Measurements from ENCODE around the gene EFHC2.
"Not testable (repeated sequence)": the region's sequence is repeated elsewhere in the genome, so short reads cannot be mapped to it uniquely, and the experiment has no call there.

EFHC2 gene

GRCh38 chrX:44291468-44292092 lies 51.9 kb downstream of the EFHC2 start:
- peak; percentile 17 for DNase-seq (ENCODE audit: low read depth)
- H3K9ac ChIP-seq (ENCODE audit: low read length) = no peak overlapping the region
- H3K9me3 ChIP-seq (ENCODE audit: control insufficient read depth, low read length) = peaks cover 3% of the 10 kb centered on the region
- no peaks in the 10 kb centered on the region for H3K36me3 ChIP-seq (ENCODE audit: control insufficient read depth, insufficient read depth, low read length, severe bottlenecking)
- no peaks in the 10 kb centered on the region for H3K27me3 ChIP-seq (replicated peaks; ENCODE audit: control insufficient read depth, insufficient read depth, low read length)
- no peak overlapping the region for H3K4me3 ChIP-seq (ENCODE audit: low read length)
- no peaks in the 10 kb centered on the region for H3K4me1 ChIP-seq (ENCODE audit: control insufficient read depth, insufficient read depth, low read length)

- DNase-seq (ENCODE audit: low read depth) = no peak
- H3K4me1 ChIP-seq (ENCODE audit: control insufficient read depth, insufficient read depth, low read length) = no peaks in the 10 kb centered on the region
- no peak overlapping the region for H3K4me3 ChIP-seq (ENCODE audit: low read length)
- H3K9me3 ChIP-seq (ENCODE audit: control insufficient read depth, low read length) = peaks cover 3% of the 10 kb centered on the region
- H3K27me3 ChIP-seq (replicated peaks; ENCODE audit: control insufficient read depth, insufficient read depth, low read length) = no peaks in the 10 kb centered on the region
- H3K9ac ChIP-seq (ENCODE audit: low read length) = no peak overlapping the region
- H3K36me3 ChIP-seq (ENCODE audit: control insufficient read depth, insufficient read depth, low read length, severe bottlenecking) = no peaks in the 10 kb centered on the region
These were observed 52.8 kb downstream of the EFHC2 start for GRCh38 chrX:44290718-44291117.

GRCh38 chrX:44282753-44283152 lies 60.7 kb downstream of the EFHC2 start:
- Histone ChIP-seq H3K4me1 (ENCODE audit: control insufficient read depth, insufficient read depth, low read length) (no peaks in the 10 kb centered on the region), H3K4me3 (ENCODE audit: low read length) (no peak overlapping the region), H3K9me3 (ENCODE audit: control insufficient read depth, low read length) (no peaks in the 10 kb centered on the region), H3K36me3 (ENCODE audit: control insufficient read depth, insufficient read depth, low read length, severe bottlenecking) (no peaks in the 10 kb centered on the region), H3K27me3 (replicated peaks; ENCODE audit: control insufficient read depth, insufficient read depth, low read length) (no peaks in the 10 kb centered on the region), H3K9ac (ENCODE audit: low read length) (no peak overlapping the region)
- no peak for DNase-seq (ENCODE audit: low read depth)

- H3K9ac ChIP-seq (ENCODE audit: low read length) = no peak overlapping the region
- no peaks in the 10 kb centered on the region for H3K36me3 ChIP-seq (ENCODE audit: control insufficient read depth, insufficient read depth, low read length, severe bottlenecking)
- no peaks in the 10 kb centered on the region for H3K4me1 ChIP-seq (ENCODE audit: control insufficient read depth, insufficient read depth, low read length)
- no peak overlapping the region for H3K4me3 ChIP-seq (ENCODE audit: low read length)
- H3K27me3 ChIP-seq (replicated peaks; ENCODE audit: control insufficient read depth, insufficient read depth, low read length) = peaks cover 4% of the 10 kb centered on the region
- DNase-seq (ENCODE audit: low read depth) = no peak
- no peaks in the 10 kb centered on the region for H3K9me3 ChIP-seq (ENCODE audit: control insufficient read depth, low read length)
These were observed 63.4 kb downstream of the EFHC2 start for GRCh38 chrX:44280116-44280515.

- Histone ChIP-seq H3K4me3 (ENCODE audit: low read length) (no peak overlapping the region), H3K36me3 (ENCODE audit: control insufficient read depth, insufficient read depth, low read length, severe bottlenecking) (no peaks in the 10 kb centered on the region), H3K9me3 (ENCODE audit: control insufficient read depth, low read length) (no peaks in the 10 kb centered on the region), H3K4me1 (ENCODE audit: control insufficient read depth, insufficient read depth, low read length) (no peaks in the 10 kb centered on the region), H3K9ac (ENCODE audit: low read length) (no peak overlapping the region), H3K27me3 (replicated peaks; ENCODE audit: control insufficient read depth, insufficient read depth, low read length) (peaks cover 18% of the 10 kb centered on the region)
- DNase-seq (ENCODE audit: low read depth) = no peak
These were observed 69.4 kb downstream of the EFHC2 start for GRCh38 chrX:44274096-44274495.

- H3K36me3 ChIP-seq (ENCODE audit: control insufficient read depth, insufficient read depth, low read length, severe bottlenecking) = no peaks in the 10 kb centered on the region
- no peaks in the 10 kb centered on the region for H3K4me1 ChIP-seq (ENCODE audit: control insufficient read depth, insufficient read depth, low read length)
- no peaks in the 10 kb centered on the region for H3K9me3 ChIP-seq (ENCODE audit: control insufficient read depth, low read length)
- peaks cover 18% of the 10 kb centered on the region for H3K27me3 ChIP-seq (replicated peaks; ENCODE audit: control insufficient read depth, insufficient read depth, low read length)
- no peak for DNase-seq (ENCODE audit: low read depth)
- H3K9ac ChIP-seq (ENCODE audit: low read length) = no peak overlapping the region
- no peak overlapping the region for H3K4me3 ChIP-seq (ENCODE audit: low read length)
These were observed 75.6 kb downstream of the EFHC2 start for GRCh38 chrX:44267861-44268260.

GRCh38 chrX:44267116-44267515 lies 76.4 kb downstream of the EFHC2 start:
- no peaks in the 10 kb centered on the region for H3K9me3 ChIP-seq (ENCODE audit: control insufficient read depth, low read length)
- no peak overlapping the region for H3K4me3 ChIP-seq (ENCODE audit: low read length)
- peaks cover 16% of the 10 kb centered on the region for H3K27me3 ChIP-seq (replicated peaks; ENCODE audit: control insufficient read depth, insufficient read depth, low read length)
- H3K9ac ChIP-seq (ENCODE audit: low read length) = no peak overlapping the region
- H3K36me3 ChIP-seq (ENCODE audit: control insufficient read depth, insufficient read depth, low read length, severe bottlenecking) = no peaks in the 10 kb centered on the region
- no peaks in the 10 kb centered on the region for H3K4me1 ChIP-seq (ENCODE audit: control insufficient read depth, insufficient read depth, low read length)
- DNase-seq (ENCODE audit: low read depth) = no peak

- no peak overlapping the region for H3K9ac ChIP-seq (ENCODE audit: low read length)
- H3K27me3 ChIP-seq (replicated peaks; ENCODE audit: control insufficient read depth, insufficient read depth, low read length) = peaks cover 6% of the 10 kb centered on the region
- no peaks in the 10 kb centered on the region for H3K9me3 ChIP-seq (ENCODE audit: control insufficient read depth, low read length)
- H3K36me3 ChIP-seq (ENCODE audit: control insufficient read depth, insufficient read depth, low read length, severe bottlenecking) = no peaks in the 10 kb centered on the region
- DNase-seq (ENCODE audit: low read depth) = no peak
- H3K4me1 ChIP-seq (ENCODE audit: control insufficient read depth, insufficient read depth, low read length) = no peaks in the 10 kb centered on the region
- H3K4me3 ChIP-seq (ENCODE audit: low read length) = no peak overlapping the region
These were observed 77.9 kb downstream of the EFHC2 start for GRCh38 chrX:44265559-44265958.

GRCh38 chrX:44264936-44265335 lies 78.5 kb downstream of the EFHC2 start:
- no peaks in the 10 kb centered on the region for H3K36me3 ChIP-seq (ENCODE audit: control insufficient read depth, insufficient read depth, low read length, severe bottlenecking)
- DNase-seq (ENCODE audit: low read depth) = no peak
- H3K27me3 ChIP-seq (replicated peaks; ENCODE audit: control insufficient read depth, insufficient read depth, low read length) = peaks cover 6% of the 10 kb centered on the region

GRCh38 chrX:44261286-44261685 lies 82.2 kb downstream of the EFHC2 start:
- Histone ChIP-seq H3K27me3 (replicated peaks; ENCODE audit: control insufficient read depth, insufficient read depth, low read length) (peaks cover 6% of the 10 kb centered on the region), H3K9me3 (ENCODE audit: control insufficient read depth, low read length) (no peaks in the 10 kb centered on the region), H3K9ac (ENCODE audit: low read length) (no peak overlapping the region), H3K4me3 (ENCODE audit: low read length) (no peak overlapping the region), H3K4me1 (ENCODE audit: control insufficient read depth, insufficient read depth, low read length) (no peaks in the 10 kb centered on the region), H3K36me3 (ENCODE audit: control insufficient read depth, insufficient read depth, low read length, severe bottlenecking) (no peaks in the 10 kb centered on the region)
- DNase-seq (ENCODE audit: low read depth) = no peak

More at GRCh38 chrX:44264936-44265335, 78.5 kb downstream of the EFHC2 start:
- no peak overlapping the region for H3K4me3 ChIP-seq (ENCODE audit: low read length)
- H3K9me3 ChIP-seq (ENCODE audit: control insufficient read depth, low read length) = no peaks in the 10 kb centered on the region
- H3K4me1 ChIP-seq (ENCODE audit: control insufficient read depth, insufficient read depth, low read length) = no peaks in the 10 kb centered on the region
- H3K9ac ChIP-seq (ENCODE audit: low read length) = no peak overlapping the region

- Histone ChIP-seq H3K9ac (ENCODE audit: low read length) (no peak overlapping the region), H3K27me3 (replicated peaks; ENCODE audit: control insufficient read depth, insufficient read depth, low read length) (peaks cover 6% of the 10 kb centered on the region), H3K36me3 (ENCODE audit: control insufficient read depth, insufficient read depth, low read length, severe bottlenecking) (no peaks in the 10 kb centered on the region), H3K9me3 (ENCODE audit: control insufficient read depth, low read length) (no peaks in the 10 kb centered on the region), H3K4me3 (ENCODE audit: low read length) (no peak overlapping the region), H3K4me1 (ENCODE audit: control insufficient read depth, insufficient read depth, low read length) (no peaks in the 10 kb centered on the region)
- DNase-seq (ENCODE audit: low read depth) = no peak
These were observed 82.9 kb downstream of the EFHC2 start for GRCh38 chrX:44260609-44261008.

- H3K36me3 ChIP-seq (ENCODE audit: control insufficient read depth, insufficient read depth, low read length, severe bottlenecking); DNase-seq (ENCODE audit: low read depth); H3K27me3 ChIP-seq (replicated peaks; ENCODE audit: control insufficient read depth, insufficient read depth, low read length); H3K4me1 ChIP-seq (ENCODE audit: control insufficient read depth, insufficient read depth, low read length); H3K9ac ChIP-seq (ENCODE audit: low read length); H3K9me3 ChIP-seq (ENCODE audit: control insufficient read depth, low read length); H3K4me3 ChIP-seq (ENCODE audit: low read length): not testable (repeated sequence)
These were observed 87.7 kb downstream of the EFHC2 start for GRCh38 chrX:44255742-44256141.
